Measurements from ENCODE around the gene TICRR. TPM values are rescaled to one million over a fixed set of nuclear protein-coding genes. Genes with fewer than 3 reads are reported as not detected.

The TICRR gene
- total RNA-seq, 4 donors from 2014 or later: 0.76 to 1.5 (median 0.99) TPM

GRCh38 chr15:89566621-89567294 is 8.5 kb upstream of the TICRR start:
- 95% methylated on average over 5 of the region's 5 CpGs for WGBS
- H3K9me3 ChIP-seq: peaks cover 3% of the 10 kb centered on the region
- no peak for TF ChIP-seq EP300 (IDR thresholded peaks at IDR 0.05)
- no peak for TF ChIP-seq CTCF (IDR thresholded peaks at IDR 0.05)
- TF ChIP-seq POLR2AphosphoS5 (IDR thresholded peaks at IDR 0.05): no peak
- no peak for TF ChIP-seq POLR2A (IDR thresholded peaks at IDR 0.05)

GRCh38 chr15:89569090-89569745 is 6.1 kb upstream of the TICRR start:
- no peak for DNase-seq (ENCODE audit: low spot score in 2 of 2)
- no peaks in the 10 kb centered on the region for H3K36me3 ChIP-seq
- no peak overlapping the region for H3K27ac ChIP-seq
- TF ChIP-seq POLR2A (IDR thresholded peaks at IDR 0.05): no peak
- no peak for TF ChIP-seq EP300 (IDR thresholded peaks at IDR 0.05)
- TF ChIP-seq POLR2AphosphoS5 (IDR thresholded peaks at IDR 0.05): no peak
- TF ChIP-seq CTCF (IDR thresholded peaks at IDR 0.05): no peak
- H3K9me3 ChIP-seq: peaks cover 3% of the 10 kb centered on the region
- no peak overlapping the region for H3K4me3 ChIP-seq
- 85% methylated on average over 7 of the region's 7 CpGs for WGBS
- H3K4me1 ChIP-seq: no peaks in the 10 kb centered on the region
- H3K27me3 ChIP-seq: peaks cover 4% of the 10 kb centered on the region

More at GRCh38 chr15:89566621-89567294, 8.5 kb upstream of the TICRR start:
- Histone ChIP-seq H3K27me3 (no peaks in the 10 kb centered on the region), H3K27ac (no peak overlapping the region), H3K36me3 (no peaks in the 10 kb centered on the region), H3K4me1 (no peaks in the 10 kb centered on the region), H3K4me3 (no peak overlapping the region)
- DNase-seq (ENCODE audit: low spot score in 2 of 2): no peak

- Histone ChIP-seq H3K27me3 (peaks cover 4% of the 10 kb centered on the region), H3K36me3 (no peaks in the 10 kb centered on the region), H3K9me3 (no peaks in the 10 kb centered on the region), H3K27ac (no peak overlapping the region), H3K4me1 (peaks cover 10% of the 10 kb centered on the region), H3K4me3 (peak overlapping the region; percentile 62)
- 4% methylated on average over 25 of the region's 60 CpGs for WGBS
- TF ChIP-seq POLR2A (IDR thresholded peaks at IDR 0.05): no peak
- no peak for TF ChIP-seq EP300 (IDR thresholded peaks at IDR 0.05)
- no peak for TF ChIP-seq POLR2AphosphoS5 (IDR thresholded peaks at IDR 0.05)
- no peak for TF ChIP-seq CTCF (IDR thresholded peaks at IDR 0.05)
- peak in 1 of 2 donors; percentile 77 for DNase-seq (ENCODE audit: low spot score in 2 of 2)
Measured at GRCh38 chr15:89575656-89576416, 567 bp downstream of the TICRR start.

GRCh38 chr15:89576417-89576773 is 1.1 kb downstream of the TICRR start:
- Histone ChIP-seq H3K4me3 (peak overlapping the region; percentile 62), H3K27ac (no peak overlapping the region), H3K4me1 (peaks cover 10% of the 10 kb centered on the region), H3K9me3 (no peaks in the 10 kb centered on the region), H3K36me3 (no peaks in the 10 kb centered on the region), H3K27me3 (peaks cover 4% of the 10 kb centered on the region)
- DNase-seq (ENCODE audit: low spot score in 2 of 2): no peak
- TF ChIP-seq POLR2A (IDR thresholded peaks at IDR 0.05) (no peak), EP300 (IDR thresholded peaks at IDR 0.05) (no peak), CTCF (IDR thresholded peaks at IDR 0.05) (no peak), POLR2AphosphoS5 (IDR thresholded peaks at IDR 0.05) (no peak)
- WGBS: 9% methylated on average over 1 of the region's 1 CpG

- Histone ChIP-seq H3K4me3 (no peak overlapping the region), H3K4me1 (peaks cover 10% of the 10 kb centered on the region), H3K36me3 (no peaks in the 10 kb centered on the region), H3K27ac (no peak overlapping the region), H3K27me3 (no peaks in the 10 kb centered on the region), H3K9me3 (no peaks in the 10 kb centered on the region)
- DNase-seq (ENCODE audit: low spot score in 2 of 2): no peak
- WGBS: 73% methylated on average over 3 of the region's 3 CpGs
- TF ChIP-seq POLR2A (IDR thresholded peaks at IDR 0.05) (no peak), POLR2AphosphoS5 (IDR thresholded peaks at IDR 0.05) (no peak), EP300 (IDR thresholded peaks at IDR 0.05) (no peak), CTCF (IDR thresholded peaks at IDR 0.05) (no peak)
Measured at GRCh38 chr15:89577776-89578115, 2.5 kb downstream of the TICRR start.

All from suprapubic skin (tissue), 4 donors.